GM21529 (cell line): ENCODE results near the gene LRRIQ4.

Experiments
- ATAC-seq: cut with Tn5 transposase; IDR thresholded peaks from one replicate; pipeline ENCODE4 v1.9.1; 2021; ENCODE audit not compliant: unreplicated experiment

Gene LRRIQ4

GRCh38 chr3:169809230-169809795 lies 3.4 kb upstream of the LRRIQ4 start:
- ATAC-seq = no peak

GRCh38 chr3:169811631-169812331 lies 889 bp upstream of the LRRIQ4 start:
- peak; percentile 3 for ATAC-seq

DNA sequence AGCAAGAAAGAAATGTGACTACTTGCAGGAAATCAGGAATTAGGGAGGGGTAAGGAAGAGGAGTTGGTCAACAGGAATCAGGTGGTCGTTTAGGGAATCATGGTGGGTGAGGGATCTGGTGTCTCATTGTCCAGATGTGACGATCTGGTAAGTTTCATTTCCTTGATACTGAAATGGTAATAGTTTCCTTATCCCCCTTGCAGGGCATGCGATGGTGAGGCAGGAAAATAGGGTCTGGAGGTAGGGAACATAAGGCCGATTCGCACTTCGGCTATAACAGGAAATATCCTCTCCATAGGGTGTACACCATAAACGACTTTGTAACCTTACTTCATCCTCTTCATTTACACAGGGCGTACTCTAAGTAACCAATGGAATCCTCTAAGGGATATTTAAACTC lies 608 bp downstream of the LRRIQ4 start:
- no peak for ATAC-seq

GRCh38 chr3:169813757-169814517 lies 1.3 kb downstream of the LRRIQ4 start:
- peak; percentile 84 for ATAC-seq

- no peak for ATAC-seq
Measured at GRCh38 chr3:169815590-169816150, 3.0 kb downstream of the LRRIQ4 start.

- ATAC-seq = no peak
Measured at GRCh38 chr3:169818316-169818715, 5.6 kb downstream of the LRRIQ4 start.

DNA sequence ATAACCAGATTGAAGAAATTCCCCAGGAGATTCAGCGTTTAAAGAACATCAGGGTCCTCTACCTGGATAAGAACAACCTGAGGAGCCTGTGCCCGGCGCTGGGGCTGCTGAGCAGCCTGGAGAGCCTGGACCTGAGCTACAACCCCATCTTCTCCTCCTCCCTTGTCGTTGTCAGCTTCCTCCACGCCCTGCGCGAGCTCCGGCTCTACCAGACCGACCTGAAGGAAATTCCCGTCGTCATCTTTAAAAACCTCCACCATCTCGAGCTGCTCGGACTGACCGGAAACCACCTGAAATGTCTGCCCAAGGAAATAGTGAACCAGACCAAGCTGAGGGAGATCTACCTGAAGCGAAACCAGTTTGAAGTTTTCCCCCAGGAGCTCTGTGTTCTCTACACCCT lies 9.4 kb downstream of the LRRIQ4 start:
- no peak for ATAC-seq

DNA sequence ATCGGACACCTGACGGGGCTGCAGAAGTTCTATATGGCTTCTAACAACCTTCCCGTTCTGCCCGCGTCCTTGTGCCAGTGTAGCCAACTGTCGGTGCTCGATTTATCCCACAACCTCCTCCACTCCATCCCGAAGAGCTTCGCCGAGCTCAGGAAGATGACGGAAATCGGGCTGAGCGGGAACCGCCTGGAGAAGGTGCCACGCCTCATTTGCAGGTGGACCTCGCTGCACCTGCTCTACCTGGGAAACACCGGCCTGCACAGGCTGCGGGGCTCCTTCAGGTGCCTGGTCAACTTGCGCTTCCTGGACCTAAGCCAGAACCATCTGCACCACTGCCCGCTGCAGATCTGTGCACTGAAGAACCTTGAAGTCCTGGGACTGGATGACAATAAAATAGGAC lies 9.9 kb downstream of the LRRIQ4 start:
- ATAC-seq = no peak

DNA sequence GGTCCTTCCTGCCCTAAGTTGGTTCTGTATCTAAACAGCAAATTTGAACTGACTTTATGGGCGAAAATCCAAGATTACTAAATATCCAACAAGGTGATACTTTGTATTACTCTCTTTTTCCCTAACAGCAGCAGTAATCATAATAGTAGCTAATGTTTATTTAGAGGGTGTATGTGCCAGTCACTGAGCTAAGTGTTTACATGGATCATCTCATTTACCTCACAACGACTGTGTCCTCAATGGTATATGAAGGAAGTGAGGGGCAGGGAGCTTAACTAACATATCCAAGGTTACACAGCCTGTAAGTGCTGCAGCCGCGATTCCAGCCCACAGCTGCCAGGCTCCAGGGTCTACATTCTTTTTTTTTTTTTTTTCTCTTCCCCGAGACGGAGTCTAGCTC lies 10.3 kb downstream of the LRRIQ4 start:
- ATAC-seq = no peak

DNA sequence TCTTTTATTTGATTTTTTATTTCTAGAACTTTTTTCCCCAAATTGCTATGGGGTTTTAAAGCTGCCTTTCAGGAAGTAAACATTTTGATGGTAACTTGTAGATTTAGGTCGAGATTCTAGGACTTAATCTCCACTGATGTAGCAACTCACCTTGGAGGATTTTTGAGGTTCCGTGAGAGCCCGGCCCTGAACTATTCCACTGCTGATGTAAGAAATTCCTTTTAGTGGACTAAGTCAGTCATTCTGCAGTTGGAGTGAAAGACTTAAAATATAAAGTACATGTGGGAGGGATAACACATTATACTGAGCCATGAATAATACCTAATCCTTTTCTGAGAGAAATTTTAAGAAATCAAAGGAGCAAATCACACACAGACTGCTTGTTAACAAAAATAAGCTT lies 12.6 kb downstream of the LRRIQ4 start:
- ATAC-seq = no peak

- no peak for ATAC-seq
Measured at GRCh38 chr3:169827712-169828111, 15.0 kb downstream of the LRRIQ4 start.

- ATAC-seq = peak; percentile 13
Measured at GRCh38 chr3:169835533-169835932, 22.9 kb downstream of the LRRIQ4 start.

GRCh38 chr3:169836078-169836941 lies 23.6 kb downstream of the LRRIQ4 start:
- peak; percentile 89 for ATAC-seq

GRCh38 chr3:169836942-169837275 lies 24.2 kb downstream of the LRRIQ4 start:
- ATAC-seq = no peak

DNA sequence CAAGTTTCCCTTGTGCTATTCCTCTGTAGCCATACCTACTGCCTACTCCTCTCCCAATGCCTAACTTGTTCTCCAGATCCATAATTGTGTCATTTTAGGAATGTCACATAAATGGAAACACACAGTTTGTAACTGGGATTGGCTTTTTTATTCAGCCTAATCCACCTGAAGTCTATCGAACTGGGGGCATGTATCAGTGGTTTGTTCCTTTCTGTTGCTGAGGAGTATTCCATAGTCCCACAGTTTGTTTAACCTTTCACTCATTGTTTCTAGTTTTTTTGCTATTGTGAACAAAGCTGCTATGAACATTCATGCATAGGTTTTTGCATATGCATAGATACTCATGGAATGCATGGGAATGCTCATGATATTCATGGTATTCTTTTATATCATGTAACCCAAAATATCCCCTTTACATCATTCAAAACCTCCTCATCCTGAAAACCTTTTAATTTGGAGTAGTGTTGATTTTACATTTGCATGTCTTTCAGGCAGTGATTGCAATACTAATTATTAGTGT lies 25.9 kb downstream of the LRRIQ4 start:
- ATAC-seq = no peak

GRCh38 chr3:169841171-169841570 lies 28.5 kb downstream of the LRRIQ4 start:
- ATAC-seq = peak; percentile 78

GRCh38 chr3:169842960-169843359 lies 30.3 kb downstream of the LRRIQ4 start:
- no peak for ATAC-seq

DNA sequence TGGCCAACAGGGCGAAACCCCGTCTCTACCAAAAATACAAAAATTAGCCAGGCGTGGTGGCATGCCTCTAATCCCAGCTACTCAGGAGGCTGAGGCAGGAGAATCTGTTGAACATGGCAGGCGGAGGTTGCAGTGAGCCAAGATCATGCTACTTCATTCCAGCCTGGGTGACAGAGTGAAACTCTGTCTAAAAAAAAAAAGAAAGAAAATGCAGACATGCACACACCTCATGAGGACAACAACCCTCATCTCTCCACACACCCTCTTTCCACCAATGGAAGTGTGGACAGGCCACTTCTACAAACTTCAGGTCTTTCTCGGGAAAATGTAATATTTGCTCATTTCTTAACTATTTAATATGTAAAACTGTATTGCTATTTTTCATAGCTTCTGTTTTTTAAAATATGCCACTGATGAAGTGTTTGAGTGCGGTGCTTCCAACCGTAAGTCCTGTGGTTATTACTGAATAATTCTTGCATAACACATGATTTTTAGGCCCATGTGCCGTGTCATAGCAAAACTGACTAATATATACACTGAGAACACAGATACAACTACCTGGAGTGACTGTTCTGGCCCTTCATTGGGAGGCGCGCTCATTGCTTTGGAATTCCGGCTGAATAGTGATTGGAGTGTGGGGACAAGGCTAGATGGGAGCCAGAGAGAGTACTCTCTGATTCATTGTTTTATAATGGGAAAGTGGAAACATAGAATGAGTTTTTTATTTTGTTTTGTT lies 34.0 kb downstream of the LRRIQ4 start:
- peak; percentile 98 for ATAC-seq

GRCh38 chr3:169847896-169848295 lies 35.2 kb downstream of the LRRIQ4 start:
- ATAC-seq = no peak

DNA sequence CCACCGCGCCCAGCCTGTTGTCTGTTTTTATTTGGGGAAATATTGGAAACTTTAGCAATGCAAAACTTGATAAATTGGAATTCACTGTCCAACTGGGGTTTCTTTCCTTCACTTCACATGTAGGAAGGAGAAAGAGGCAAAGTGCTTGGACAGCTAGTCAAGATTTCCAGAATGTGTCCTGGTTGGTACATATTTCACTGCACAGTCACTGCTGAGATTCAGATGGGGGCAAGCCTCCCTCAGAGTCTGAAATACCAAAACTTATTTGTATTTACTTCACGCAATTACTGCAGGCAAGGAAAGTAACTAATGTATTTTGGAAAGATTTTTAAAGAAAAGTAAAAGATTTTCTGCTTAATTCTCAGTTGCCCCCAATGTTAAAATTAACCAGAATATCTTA lies 36.1 kb downstream of the LRRIQ4 start:
- ATAC-seq = no peak
